Mesenchymal stem cell (in vitro differentiated cells and primary cell): ENCODE measurements around the gene PYGO2.

ENCODE experiments used
- DNase-seq: peaks from one replicate; pipeline ENCODE4 v3.0.0-alpha.2; 2013
- H2AFZ ChIP-seq: one replicate; pipeline ENCODE4 v1.6.1; 2013; ENCODE audit warnings: low read depth, mild to moderate bottlenecking, control low read depth, inconsistent platforms, low read length, moderate library complexity
- H2AK5ac ChIP-seq: 2 replicates; pipeline ENCODE4 v1.6.1; 2013; ENCODE audit warnings: low read length, moderate library complexity, mild to moderate bottlenecking, inconsistent platforms; ENCODE audit not compliant: severe bottlenecking
- H2BK120ac ChIP-seq: one replicate; pipeline ENCODE4 v1.6.1; 2013; ENCODE audit warnings: low read depth, mild to moderate bottlenecking, inconsistent platforms, low read length, moderate library complexity
- H2BK12ac ChIP-seq, 2 experiments: one replicate each; pipeline ENCODE4 v1.6.1; 2013; ENCODE audit warnings: inconsistent platforms in 2 of 2, low read length in 2 of 2, mild to moderate bottlenecking in 2 of 2, moderate library complexity in 2 of 2, control low read depth in 1 of 2
- H2BK15ac ChIP-seq: one replicate; pipeline ENCODE4 v1.6.1; 2013; ENCODE audit warnings: mild to moderate bottlenecking, low read depth, inconsistent platforms; ENCODE audit not compliant: poor library complexity, severe bottlenecking
- H2BK5ac ChIP-seq: 2 replicates; pipeline ENCODE4 v1.6.1; 2013; ENCODE audit warnings: low read depth, mild to moderate bottlenecking, low read length, control low read depth, inconsistent platforms; ENCODE audit not compliant: poor library complexity, severe bottlenecking
- H3K14ac ChIP-seq, 2 experiments: one replicate each; pipeline ENCODE4 v1.6.1; 2013; ENCODE audit warnings: inconsistent platforms in 2 of 2, low read length in 2 of 2, control low read depth in 1 of 2, mild to moderate bottlenecking in 1 of 2, moderate library complexity in 1 of 2
- H3K18ac ChIP-seq, 2 experiments: one replicate each; pipeline ENCODE4 v1.6.1; 2013; ENCODE audit warnings: inconsistent platforms in 2 of 2, low read length in 2 of 2, control low read depth in 1 of 2, low read depth in 1 of 2, mild to moderate bottlenecking in 1 of 2
- H3K23ac ChIP-seq, 2 experiments: one replicate each; pipeline ENCODE4 v1.6.1; 2013; ENCODE audit warnings: inconsistent platforms in 2 of 2, low read length in 2 of 2, mild to moderate bottlenecking in 2 of 2, moderate library complexity in 2 of 2, control low read depth in 1 of 2
- H3K27ac ChIP-seq: 2 replicates; pipeline ENCODE4 v1.5.1; 2013; ENCODE audit warnings: mild to moderate bottlenecking, moderate library complexity, low read length, control low read depth, inconsistent platforms; ENCODE audit not compliant: poor library complexity, severe bottlenecking
- H3K27me3 ChIP-seq, 2 experiments: 2 replicates each; pipeline versions ENCODE4 v1.6.1 to v1.7.0; 2013; ENCODE audit warnings: low read length in 2 of 2, mild to moderate bottlenecking in 2 of 2, moderate library complexity in 2 of 2, control low read depth in 1 of 2, inconsistent platforms in 1 of 2; ENCODE audit not compliant: control insufficient read depth in 1 of 2, insufficient read depth in 1 of 2
- H3K36me3 ChIP-seq, 2 experiments: 2 replicates each; pipeline versions ENCODE4 v1.6.1 to v1.7.0; 2013; ENCODE audit warnings: low read length in 2 of 2, control low read depth in 1 of 2, inconsistent platforms in 1 of 2, low read depth in 1 of 2, mild to moderate bottlenecking in 1 of 2; ENCODE audit not compliant: insufficient read depth in 2 of 2, control insufficient read depth in 1 of 2
- H3K4ac ChIP-seq, 2 experiments: one replicate each; pipeline ENCODE4 v1.6.1; 2013; ENCODE audit warnings: inconsistent platforms in 2 of 2, low read length in 2 of 2, mild to moderate bottlenecking in 2 of 2, moderate library complexity in 2 of 2, control low read depth in 1 of 2, low read depth in 1 of 2
- H3K4me1 ChIP-seq: 2 replicates; pipeline ENCODE4 v1.6.1; 2013; ENCODE audit warnings: low read depth, low read length, control low read depth; ENCODE audit not compliant: control insufficient read depth, insufficient read depth
- H3K4me2 ChIP-seq: 2 replicates; pipeline ENCODE4 v1.6.1; 2013; ENCODE audit warnings: low read length, mild to moderate bottlenecking, inconsistent platforms; ENCODE audit not compliant: poor library complexity, severe bottlenecking
- H3K4me3 ChIP-seq, 2 experiments: 2 replicates each; pipeline versions ENCODE4 v1.5.1 to v1.7.0; 2013; ENCODE audit warnings: low read length in 2 of 2, mild to moderate bottlenecking in 2 of 2, control low read depth in 1 of 2, low read depth in 1 of 2; ENCODE audit not compliant: insufficient read depth in 1 of 2
- H3K79me1 ChIP-seq: replicated peaks from 2 replicates; pipeline ENCODE4 v1.6.1; 2013; ENCODE audit warnings: mild to moderate bottlenecking, control low read depth, low read length, inconsistent platforms; ENCODE audit not compliant: poor library complexity, severe bottlenecking
- H3K9ac ChIP-seq: 2 replicates; pipeline ENCODE4 v1.7.0; 2013; ENCODE audit warnings: mild to moderate bottlenecking, low read length, moderate library complexity
- H3K9me3 ChIP-seq: 2 replicates; pipeline ENCODE4 v1.7.0; 2013; ENCODE audit warnings: mild to moderate bottlenecking, low read length; ENCODE audit not compliant: control insufficient read depth
- H4K8ac ChIP-seq: one replicate; pipeline ENCODE4 v1.6.1; 2013; ENCODE audit warnings: inconsistent platforms, mild to moderate bottlenecking, low read length, moderate library complexity
- H4K91ac ChIP-seq: one replicate; pipeline ENCODE4 v1.6.1; 2013; ENCODE audit warnings: mild to moderate bottlenecking, low read length, inconsistent platforms
- WGBS: methylation state at CpG from one replicate; pipeline ENCODE4 v1.1.7; 2013; ENCODE audit warnings: mixed read lengths; 5-methylcytosine and 5-hydroxymethylcytosine counted together

The PYGO2 gene

DNA sequence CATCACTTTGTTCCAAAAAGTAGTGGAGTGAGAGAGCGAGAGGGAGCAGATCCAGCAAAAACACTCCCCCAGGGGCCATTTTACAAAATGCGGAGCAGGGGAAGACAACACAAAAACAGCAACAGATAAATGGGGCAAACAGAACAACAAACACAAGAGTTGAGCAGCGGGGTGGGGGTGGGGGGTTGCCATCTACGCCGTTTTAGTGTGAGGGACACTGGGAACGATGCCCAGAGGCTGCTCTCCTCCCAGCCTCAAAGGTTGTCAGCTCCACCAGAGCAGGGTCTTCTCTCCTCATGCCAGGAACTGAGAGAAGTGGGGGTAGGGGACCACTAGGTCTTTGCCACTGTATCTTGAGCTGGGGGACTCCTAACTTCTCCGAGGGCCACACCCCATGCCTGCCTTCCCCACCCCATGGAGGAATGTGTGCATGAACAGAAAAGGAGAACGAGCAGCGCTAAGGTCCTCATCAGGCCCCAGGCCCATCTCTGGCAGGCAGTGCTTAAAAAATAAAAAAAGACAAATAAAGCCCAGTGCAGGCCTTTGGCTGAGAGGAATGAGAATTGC, 4.4 kb downstream of the PYGO2 start:
- Histone ChIP-seq H2AFZ (no peak overlapping the region), H2BK5ac (no peak overlapping the region), H4K8ac (no peak overlapping the region), H3K14ac (no peak overlapping the region), H2AK5ac (no peak overlapping the region), H3K9me3 (no peaks in the 10 kb centered on the region), H3K4ac (no peak overlapping the region), H3K18ac (no peak overlapping the region), H3K9ac (peak overlapping the region; percentile 97), H3K36me3 (peaks cover 21 to 23% of the 10 kb centered on the region in 2 experiments), H4K91ac (no peak overlapping the region), H3K4me1 (peaks cover 27% of the 10 kb centered on the region), H2BK120ac (no peak overlapping the region), H3K4me3 (peak overlapping the region in 1 of 2 experiments; percentile 90), H2BK15ac (no peak overlapping the region), H3K79me1 (peaks cover 48% of the 10 kb centered on the region), H2BK12ac (no peak overlapping the region), H3K27ac (no peak overlapping the region), H3K23ac (no peak overlapping the region), H3K4me2 (no peak overlapping the region), H3K27me3 (no peaks in the 10 kb centered on the region)
- no peak for DNase-seq
- 37% methylated on average over 6 of the region's 9 CpGs for WGBS

DNA sequence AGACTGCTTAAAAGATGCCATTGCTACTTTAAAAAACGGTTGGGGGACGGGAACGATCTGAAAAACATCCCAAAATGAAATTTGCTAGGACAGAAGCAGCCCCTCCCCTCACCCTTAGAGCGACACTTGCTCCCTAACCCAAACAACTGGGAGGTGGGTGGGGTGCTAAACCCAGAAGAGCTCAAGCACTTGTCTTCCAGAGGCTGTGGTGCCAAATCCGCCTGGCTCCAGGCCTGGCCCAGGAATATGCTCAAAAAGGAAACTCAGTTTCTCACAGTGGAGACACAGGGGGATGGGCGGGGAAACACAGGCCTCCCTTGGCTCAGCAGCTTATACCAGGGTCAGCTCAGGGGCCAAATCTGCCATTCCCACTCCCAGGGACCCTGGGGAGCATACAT, 5.0 kb downstream of the PYGO2 start:
- DNase-seq: peak; percentile 25
- Histone ChIP-seq H4K8ac (peak overlapping the region; percentile 88), H3K79me1 (peaks cover 54% of the 10 kb centered on the region), H2BK15ac (no peak overlapping the region), H2BK5ac (no peak overlapping the region), H3K18ac (peak overlapping the region in 1 of 2 experiments; percentile 1), H3K4me1 (peaks cover 30% of the 10 kb centered on the region), H3K9ac (peak overlapping the region; percentile 97), H2BK12ac (no peak overlapping the region), H4K91ac (peak overlapping the region; percentile 31), H3K36me3 (peaks cover 21 to 24% of the 10 kb centered on the region in 2 experiments), H2AK5ac (peak overlapping the region; percentile 55), H2BK120ac (peak overlapping the region; percentile 52), H3K4me3 (peak overlapping the region in 1 of 2 experiments; percentile 90), H3K9me3 (no peaks in the 10 kb centered on the region), H2AFZ (peak overlapping the region; percentile 20), H3K4ac (peak overlapping the region in 1 of 2 experiments; percentile 22), H3K4me2 (peak overlapping the region; percentile 78), H3K14ac (no peak overlapping the region), H3K27ac (peak overlapping the region; percentile 46), H3K23ac (peak overlapping the region in 1 of 2 experiments; percentile 46), H3K27me3 (no peaks in the 10 kb centered on the region)
- 19% methylated on average over 6 of the region's 6 CpGs for WGBS

DNA sequence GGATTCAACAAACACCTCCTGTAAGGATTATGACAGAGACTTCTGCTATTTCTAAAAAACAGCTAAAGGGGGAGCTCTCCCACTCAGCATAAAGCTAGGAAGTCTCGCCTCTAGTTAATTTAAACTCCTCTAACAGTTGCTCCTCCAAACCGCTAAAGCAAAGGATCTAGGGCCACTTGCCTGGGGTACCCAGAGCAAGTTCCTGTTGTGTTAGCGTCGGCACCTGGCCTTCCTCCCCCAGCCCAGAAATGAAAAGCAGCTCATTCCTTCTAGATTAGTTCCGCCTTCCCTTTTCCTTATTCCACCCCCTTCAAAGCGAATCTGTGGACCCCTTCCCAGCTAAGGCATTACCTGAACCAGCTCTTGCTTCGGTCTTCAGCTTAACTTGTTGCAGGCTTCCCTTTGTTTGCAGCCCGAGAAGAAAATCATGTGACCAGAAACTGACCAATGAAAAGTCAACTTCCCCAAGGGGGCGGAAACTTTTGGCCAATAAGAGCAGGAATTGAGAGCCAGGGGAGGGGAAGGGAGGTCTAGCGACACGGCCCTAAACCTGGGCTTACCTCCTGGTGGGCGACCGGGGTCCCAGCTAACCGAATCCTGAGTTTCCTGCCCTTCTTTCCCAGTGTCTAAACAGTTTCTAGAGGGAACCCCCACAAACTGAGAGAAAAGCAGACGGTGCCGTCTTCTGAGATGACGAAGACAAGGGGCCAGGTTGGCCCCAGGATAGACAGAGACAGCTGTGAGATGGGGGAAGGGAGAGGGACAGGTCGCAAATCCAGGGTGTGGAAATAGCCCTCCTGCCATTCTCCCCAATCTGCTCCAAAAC, 5.7 kb downstream of the PYGO2 start, which contains the start of gene PBXIP1:
Gene PBXIP1, minus strand, starts transcription at position 382 of the 826 bp plus-strand sequence. CDS start 2,378 bp downstream, outside the sequence.
- H2BK120ac ChIP-seq: peak within 1 kb of the TSS; percentile 52
- H3K14ac ChIP-seq: no peak within 1 kb of the TSS
- H4K8ac ChIP-seq: peak within 1 kb of the TSS; percentile 88
- no peak within 1 kb of the TSS for H2BK5ac ChIP-seq
- WGBS: 0% methylated on average over 13 of the region's 18 CpGs
- peaks cover 25 to 29% of the 10 kb centered on the region in 2 experiments for H3K36me3 ChIP-seq
- H3K4me1 ChIP-seq: peaks cover 30% of the 10 kb centered on the region
- H3K4me3 ChIP-seq: peak within 1 kb of the TSS; percentile 55 to 90
- H3K79me1 ChIP-seq: peaks cover 59% of the 10 kb centered on the region
- no peaks in the 10 kb centered on the region for H3K27me3 ChIP-seq
- H2AFZ ChIP-seq: peak within 1 kb of the TSS; percentile 72
- H3K18ac ChIP-seq: peak within 1 kb of the TSS in 1 of 2 experiments; percentile 64
- peak within 1 kb of the TSS; percentile 97 for H3K9ac ChIP-seq
- H3K23ac ChIP-seq: peak within 1 kb of the TSS in 1 of 2 experiments; percentile 46
- H3K4ac ChIP-seq: peak within 1 kb of the TSS in 1 of 2 experiments; percentile 64
- H4K91ac ChIP-seq: peak within 1 kb of the TSS; percentile 31
- H3K9me3 ChIP-seq: no peaks in the 10 kb centered on the region
- no peak within 1 kb of the TSS for H2BK15ac ChIP-seq
- peak within 1 kb of the TSS; percentile 55 for H2AK5ac ChIP-seq
- peak within 1 kb of the TSS; percentile 78 for H3K4me2 ChIP-seq
- peak; percentile 96 for DNase-seq
- peak within 1 kb of the TSS; percentile 92 for H3K27ac ChIP-seq
- H2BK12ac ChIP-seq: peak within 1 kb of the TSS; percentile 9 to 58
